CD8-positive, alpha-beta memory T cell (primary cell): ENCODE results near the gene GSDMA. TPM values are rescaled to one million over a fixed set of nuclear protein-coding genes. Genes with fewer than 3 reads are reported as not detected.
A peak's percentile ranks its signal among the peaks of the same experiment; 100 is the strongest.

ENCODE experiments used
- CTCF ChIA-PET: fragments of 350-600 bp; sonication (Branson Sonifier 250); formaldehyde crosslinking; loops from one replicate; lab custom pipeline; 2021; ENCODE audit warnings: antibody characterized with exemption; lab: Charles Lee
- POLR2A ChIA-PET: fragments of 350-600 bp; sonication (Branson Sonifier 250); formaldehyde crosslinking; loops from one replicate; lab custom pipeline; 2021; ENCODE audit warnings: antibody characterized with exemption; lab: Charles Lee
- DNase-seq, 5 donors: peaks; one replicate each; pipeline versions ENCODE4 v3.0.0 to v3.0.0-alpha.2; 2020 to 2022; ENCODE audit warnings: mixed read lengths in 1 of 5
- H3K27ac ChIP-seq: one replicate; pipeline ENCODE4 v1.7.0; 2013; ENCODE audit warnings: low read depth, mild to moderate bottlenecking, low read length, moderate library complexity
- H3K27me3 ChIP-seq: 2 replicates; pipeline ENCODE4 v1.7.0; 2013; ENCODE audit warnings: low read length, mild to moderate bottlenecking; ENCODE audit not compliant: insufficient read depth, poor library complexity, severe bottlenecking
- H3K36me3 ChIP-seq: 2 replicates; pipeline ENCODE4 v1.7.0; 2013; ENCODE audit warnings: mild to moderate bottlenecking, low read length, moderate library complexity; ENCODE audit not compliant: insufficient read depth
- H3K4me1 ChIP-seq: 2 replicates; pipeline ENCODE4 v1.7.0; 2013; ENCODE audit warnings: mild to moderate bottlenecking, low read length, moderate library complexity; ENCODE audit not compliant: insufficient read depth
- H3K4me3 ChIP-seq: 2 replicates; pipeline ENCODE4 v1.7.0; 2013; ENCODE audit warnings: mild to moderate bottlenecking, low read length
- H3K9me3 ChIP-seq: 2 replicates; pipeline ENCODE4 v1.7.0; 2013; ENCODE audit warnings: mild to moderate bottlenecking, low read length
- H3K27ac Mint-ChIP-seq, 8 donors: one replicate each; pipeline ENCODE4 v1.8.0; 2020 to 2021; ENCODE audit warnings: mixed read lengths in 8 of 8, mild to moderate bottlenecking in 6 of 8, inconsistent platforms in 3 of 8, moderate library complexity in 3 of 8
- H3K27me3 Mint-ChIP-seq, 2 donors: one replicate each; pipeline ENCODE4 v1.8.0; 2020 to 2021; ENCODE audit warnings: mixed read lengths in 2 of 2, mild to moderate bottlenecking in 1 of 2, moderate library complexity in 1 of 2
- H3K36me3 Mint-ChIP-seq, 3 donors: one replicate each; pipeline ENCODE4 v1.8.0; 2020 to 2021; ENCODE audit warnings: mixed read lengths in 3 of 3, inconsistent platforms in 1 of 3, mild to moderate bottlenecking in 1 of 3
- H3K4me1 Mint-ChIP-seq, 3 donors: one replicate each; pipeline ENCODE4 v1.8.0; 2020 to 2021; ENCODE audit warnings: mixed read lengths in 3 of 3, inconsistent platforms in 1 of 3, mild to moderate bottlenecking in 1 of 3
- H3K4me3 Mint-ChIP-seq, 7 donors: one replicate each; pipeline ENCODE4 v1.8.0; 2020 to 2021; ENCODE audit warnings: mixed read lengths in 7 of 7, mild to moderate bottlenecking in 6 of 7, moderate library complexity in 4 of 7, inconsistent platforms in 2 of 7
- H3K9me3 Mint-ChIP-seq, 5 donors: one replicate each; pipeline ENCODE4 v1.8.0; 2020 to 2022; ENCODE audit warnings: mixed read lengths in 5 of 5, mild to moderate bottlenecking in 3 of 5, moderate library complexity in 2 of 5, inconsistent platforms in 1 of 5
- polyA plus RNA-seq: library from polyadenylated mRNA; unstranded; fragments of 300-500 nt; fragmentation: Illumina TruSeq; gene quantifications from one replicate; pipeline ENCODE4 v1.2.3, GENCODE V29; 2021
- total RNA-seq, 2 experiments: library from RNA; stranded (reverse); gene quantifications; one replicate each; pipeline ENCODE4 v1.2.3, GENCODE V29; 2021

GSDMA gene
- total and polyA plus RNA-seq, 3 experiments from 2014 or later = 0.14 TPM; not detected in 2

DNA sequence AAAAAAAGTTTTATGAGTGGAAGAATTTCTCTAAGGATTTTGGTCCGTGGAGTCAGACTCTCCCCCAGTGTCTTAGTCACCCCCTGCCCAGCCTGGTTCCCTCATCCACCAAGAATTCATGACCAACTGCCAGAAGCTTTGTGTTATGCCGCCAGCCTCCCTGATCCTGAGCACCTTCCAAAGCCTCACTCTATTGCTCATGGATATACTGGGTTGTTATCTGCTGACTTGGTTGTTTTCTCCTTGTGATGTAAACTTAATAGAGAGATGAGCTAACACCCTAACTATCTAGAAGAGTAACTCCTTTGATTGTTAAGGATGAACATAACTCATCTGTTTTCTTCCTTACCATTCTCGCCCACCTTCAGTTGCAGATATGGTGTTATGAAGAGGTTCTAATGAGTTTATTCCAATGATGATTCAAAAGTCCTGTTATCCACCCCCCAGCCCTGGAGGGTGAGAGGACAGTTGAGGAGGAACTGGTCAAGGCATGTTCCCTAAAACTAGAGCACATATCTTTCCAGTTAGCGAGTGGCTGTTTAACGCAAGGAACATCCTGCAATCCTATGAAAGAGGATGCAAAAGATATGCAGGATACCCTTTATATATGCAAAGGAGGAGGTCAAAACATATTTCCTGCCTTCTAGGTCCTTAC, 16.3 kb downstream of the GSDMA start:
- ChIA-PET CTCF (interaction anchor here (1.6 to 3.2 kb wide), 6 partner anchors 10 to 357 kb away, joined by 5 to 54 read pairs (median 8); no protein-coding TSS in a partner anchor), POLR2A (interaction anchor here (1.9 kb wide), 1 partner anchor 20 kb away, joined by 7 read pairs; no protein-coding TSS in a partner anchor)
- Mint-ChIP-seq H3K27me3 (peaks cover 8 to 11% of the 10 kb centered on the region in 2 donors), H3K36me3 (peaks cover 0 to 22% (median 0%) of the 10 kb centered on the region in 3 donors), H3K4me3 (peak overlapping the region in 4 of 7 donors; percentile 28 to 96 (median 82)), H3K9me3 (no peaks in the 10 kb centered on the region), H3K27ac (peak overlapping the region in 3 of 8 donors; percentile 38 to 90 (median 60)), H3K4me1 (peaks cover 31 to 42% (median 41%) of the 10 kb centered on the region in 3 donors)
- Histone ChIP-seq H3K9me3 (no peaks in the 10 kb centered on the region), H3K36me3 (peaks cover under 1% of the 10 kb centered on the region), H3K4me3 (no peak overlapping the region), H3K27me3 (no peaks in the 10 kb centered on the region), H3K27ac (no peak overlapping the region), H3K4me1 (peaks cover 28% of the 10 kb centered on the region)
- no peak for DNase-seq

DNA sequence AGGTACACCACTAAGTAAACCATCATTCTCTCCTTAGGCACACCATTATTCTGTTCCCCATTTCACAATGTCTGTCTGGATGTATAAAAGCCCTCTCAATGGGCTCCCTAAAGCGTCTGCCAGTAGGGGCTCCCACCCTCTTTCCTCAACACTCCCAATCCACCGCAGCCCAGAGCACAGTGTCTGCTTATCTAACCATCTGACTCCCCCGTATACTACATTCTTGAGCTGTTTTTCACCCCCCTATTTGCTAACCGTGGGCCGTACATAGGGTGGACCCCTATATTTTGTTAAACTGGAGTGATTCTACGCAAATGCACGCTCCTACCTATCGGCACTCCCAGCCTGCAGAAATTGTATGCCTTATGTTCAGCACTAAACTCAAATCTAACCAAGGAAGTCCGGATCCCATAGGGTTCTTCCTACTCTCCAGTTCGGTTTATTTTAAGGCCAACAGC, 17.1 kb downstream of the GSDMA start:
- no peaks in the 10 kb centered on the region for H3K9me3 ChIP-seq
- peak overlapping the region; percentile 86 for H3K4me3 ChIP-seq
- POLR2A ChIA-PET = interaction anchor here (0.6 to 1.9 kb wide), 13 partner anchors 21 to 518 kb away, joined by 3 to 17 read pairs (median 4); partner anchors contain the start of genes CASC3, CDK12, LRRC3C and ORMDL3
- peaks cover 8% of the 10 kb centered on the region for H3K36me3 ChIP-seq
- H3K27me3 ChIP-seq = no peaks in the 10 kb centered on the region
- DNase-seq = peak in 2 of 5 donors; percentile 19 to 50
- peak overlapping the region; percentile 85 for H3K27ac ChIP-seq
- Mint-ChIP-seq H3K36me3 (peaks cover 0 to 29% (median 0%) of the 10 kb centered on the region in 3 donors), H3K9me3 (no peaks in the 10 kb centered on the region), H3K4me1 (peaks cover 34 to 46% (median 45%) of the 10 kb centered on the region in 3 donors), H3K4me3 (peak overlapping the region; percentile 89 to 96 (median 95)), H3K27me3 (peaks cover 8% of the 10 kb centered on the region in 2 donors), H3K27ac (peak overlapping the region; percentile 90 to 98 (median 95))
- H3K4me1 ChIP-seq = peaks cover 28% of the 10 kb centered on the region
- CTCF ChIA-PET = interaction anchor here (0.9 to 3.2 kb wide), 22 partner anchors 11 to 359 kb away, joined by 3 to 54 read pairs (median 4); partner anchors contain the start of genes NR1D1 and ZPBP2

DNA sequence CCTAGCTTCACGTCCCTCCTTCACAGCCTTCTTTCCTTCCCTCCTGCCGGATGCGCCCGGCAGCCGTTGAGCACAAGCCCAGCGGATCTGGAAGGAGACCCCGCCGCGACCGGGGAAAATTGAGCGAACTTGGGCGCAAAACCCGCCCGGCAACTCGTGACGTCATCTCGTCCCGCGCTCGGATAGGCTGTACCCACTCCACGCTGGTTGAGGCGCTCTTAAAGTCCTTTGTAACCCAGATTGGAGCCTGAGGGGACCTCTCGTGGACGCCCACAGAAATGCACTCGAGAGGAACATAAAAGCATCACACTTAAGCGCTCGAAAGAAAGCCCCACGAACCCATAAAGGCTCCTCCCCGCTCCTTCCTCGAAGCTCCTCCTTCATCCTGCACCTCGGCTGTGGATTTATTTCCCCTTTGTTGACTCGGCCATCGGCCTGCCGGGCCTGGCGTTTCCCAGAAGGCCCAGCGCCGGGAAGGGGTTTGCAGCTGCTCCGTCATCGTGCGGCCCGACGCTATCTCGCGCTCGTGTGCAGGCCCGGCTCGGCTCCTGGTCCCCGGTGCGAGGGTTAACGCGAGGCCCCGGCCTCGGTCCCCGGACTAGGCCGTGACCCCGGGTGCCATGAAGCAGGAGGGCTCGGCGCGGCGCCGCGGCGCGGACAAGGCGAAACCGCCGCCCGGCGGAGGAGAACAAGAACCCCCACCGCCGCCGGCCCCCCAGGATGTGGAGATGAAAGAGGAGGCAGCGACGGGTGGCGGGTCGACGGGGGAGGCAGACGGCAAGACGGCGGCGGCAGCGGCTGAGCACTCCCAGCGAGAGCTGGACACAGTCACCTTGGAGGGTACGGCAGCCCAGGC, 17.8 kb downstream of the GSDMA start, which contains the start of gene PSMD3:
Gene PSMD3, plus strand, starts transcription at position 457 of the 856 bp plus-strand sequence. Its CDS starts 164 bp downstream, at position 621.
- peaks cover 28% of the 10 kb centered on the region for H3K4me1 ChIP-seq
- peak; percentile 95 to 99 (median 99) for DNase-seq
- peak within 1 kb of the TSS; percentile 85 for H3K27ac ChIP-seq
- peak within 1 kb of the TSS; percentile 89 to 96 (median 95) for H3K4me3 Mint-ChIP-seq
- no peaks in the 10 kb centered on the region for H3K9me3 ChIP-seq
- H3K9me3 Mint-ChIP-seq = no peaks in the 10 kb centered on the region
- ChIA-PET CTCF (interaction anchor here (0.6 to 3.2 kb wide), 33 partner anchors 10 to 362 kb away, joined by 3 to 54 read pairs (median 3); partner anchors contain the start of genes LRRC3C, MIEN1, NR1D1 and ORMDL3), POLR2A (interaction anchor here (0.6 to 1.9 kb wide), 15 partner anchors 22 to 1467 kb away, joined by 3 to 17 read pairs (median 4); partner anchors contain the start of genes CASC3, CDK12, LRRC3C and ORMDL3)
- H3K4me3 ChIP-seq = peak within 1 kb of the TSS; percentile 86
- no peaks in the 10 kb centered on the region for H3K27me3 ChIP-seq
- H3K4me1 Mint-ChIP-seq = peaks cover 36 to 51% (median 49%) of the 10 kb centered on the region in 3 donors
- peak within 1 kb of the TSS; percentile 90 to 98 (median 95) for H3K27ac Mint-ChIP-seq
- peaks cover 14% of the 10 kb centered on the region for H3K36me3 ChIP-seq
- H3K27me3 Mint-ChIP-seq = peaks cover 5 to 8% of the 10 kb centered on the region in 2 donors
- peaks cover 4 to 36% (median 5%) of the 10 kb centered on the region in 3 donors for H3K36me3 Mint-ChIP-seq

DNA sequence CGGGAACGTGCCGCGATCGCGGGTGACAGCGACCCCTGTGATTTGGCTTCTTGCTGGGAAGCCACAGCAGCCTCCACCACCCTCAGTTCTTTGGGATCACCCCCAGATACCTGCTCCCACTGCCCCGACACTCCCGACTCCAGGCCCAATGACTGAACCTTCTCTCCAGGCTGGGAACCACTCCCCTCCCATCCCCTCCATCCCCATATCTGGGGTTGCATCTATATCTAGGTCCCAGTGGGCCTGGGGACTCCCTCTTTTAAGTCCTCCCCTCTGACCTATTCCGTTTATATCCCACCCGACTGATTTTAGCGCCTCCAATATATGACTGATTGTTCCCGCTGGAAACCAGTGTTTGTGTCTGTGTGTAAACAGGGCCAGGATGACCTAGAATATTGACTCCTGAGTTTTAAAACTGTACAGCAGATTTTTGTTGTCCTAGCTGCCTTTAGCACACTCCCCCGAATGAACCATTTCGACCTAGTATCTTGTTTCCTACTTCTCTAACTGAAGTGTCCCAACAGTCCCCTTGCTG, 18.5 kb downstream of the GSDMA start:
- Mint-ChIP-seq H3K9me3 (no peaks in the 10 kb centered on the region), H3K27me3 (peaks cover 4 to 8% of the 10 kb centered on the region in 2 donors), H3K4me1 (peaks cover 36 to 53% (median 52%) of the 10 kb centered on the region in 3 donors), H3K36me3 (peaks cover 5 to 43% (median 8%) of the 10 kb centered on the region in 3 donors), H3K27ac (peak overlapping the region; percentile 90 to 98 (median 95)), H3K4me3 (peak overlapping the region; percentile 89 to 96 (median 95))
- Histone ChIP-seq H3K4me1 (peaks cover 28% of the 10 kb centered on the region), H3K36me3 (peaks cover 21% of the 10 kb centered on the region), H3K27me3 (no peaks in the 10 kb centered on the region), H3K4me3 (peak overlapping the region; percentile 64), H3K9me3 (no peaks in the 10 kb centered on the region), H3K27ac (peak overlapping the region; percentile 85)
- DNase-seq = no peak
- ChIA-PET POLR2A (interaction anchor here (0.6 to 1.9 kb wide), 13 partner anchors 22 to 1467 kb away, joined by 3 to 17 read pairs (median 4); partner anchors contain the start of genes CDK12, LRRC3C and ORMDL3), CTCF (interaction anchor here (0.6 to 3.2 kb wide), 31 partner anchors 9 to 362 kb away, joined by 3 to 54 read pairs (median 3); partner anchors contain the start of genes LRRC3C, MIEN1, NR1D1 and ORMDL3)

DNA sequence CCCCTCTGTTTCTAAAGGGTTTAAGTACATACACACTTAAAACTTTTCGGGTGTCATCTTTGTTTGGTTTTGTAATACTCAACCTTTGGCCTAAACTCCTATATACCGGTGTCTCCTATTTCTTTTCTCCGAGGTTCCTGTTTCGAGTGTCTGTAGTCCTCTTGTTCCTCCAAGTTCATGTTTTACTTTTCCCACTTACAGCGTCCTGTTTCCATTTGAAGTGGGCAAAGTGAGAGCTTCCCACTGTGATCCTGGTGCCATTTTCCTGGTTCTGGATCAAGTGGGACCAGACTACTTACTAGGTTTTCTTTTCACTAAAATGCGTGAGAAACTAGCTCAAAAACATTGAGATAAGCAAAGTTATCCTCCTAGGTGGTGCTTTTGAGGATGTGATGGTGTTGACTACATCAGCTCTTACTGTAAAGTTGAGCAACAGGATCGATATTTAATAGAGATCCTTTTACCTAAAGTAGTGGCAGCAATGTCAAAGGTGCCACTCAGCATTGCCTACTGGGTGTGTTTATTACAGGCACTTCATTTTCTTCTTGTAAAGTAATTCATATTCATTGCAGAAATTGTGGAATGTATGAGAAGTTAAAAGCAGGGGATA, 19.1 kb downstream of the GSDMA start:
- H3K4me1 Mint-ChIP-seq = peaks cover 36 to 56% (median 55%) of the 10 kb centered on the region in 3 donors
- H3K9me3 Mint-ChIP-seq = no peaks in the 10 kb centered on the region

DNA sequence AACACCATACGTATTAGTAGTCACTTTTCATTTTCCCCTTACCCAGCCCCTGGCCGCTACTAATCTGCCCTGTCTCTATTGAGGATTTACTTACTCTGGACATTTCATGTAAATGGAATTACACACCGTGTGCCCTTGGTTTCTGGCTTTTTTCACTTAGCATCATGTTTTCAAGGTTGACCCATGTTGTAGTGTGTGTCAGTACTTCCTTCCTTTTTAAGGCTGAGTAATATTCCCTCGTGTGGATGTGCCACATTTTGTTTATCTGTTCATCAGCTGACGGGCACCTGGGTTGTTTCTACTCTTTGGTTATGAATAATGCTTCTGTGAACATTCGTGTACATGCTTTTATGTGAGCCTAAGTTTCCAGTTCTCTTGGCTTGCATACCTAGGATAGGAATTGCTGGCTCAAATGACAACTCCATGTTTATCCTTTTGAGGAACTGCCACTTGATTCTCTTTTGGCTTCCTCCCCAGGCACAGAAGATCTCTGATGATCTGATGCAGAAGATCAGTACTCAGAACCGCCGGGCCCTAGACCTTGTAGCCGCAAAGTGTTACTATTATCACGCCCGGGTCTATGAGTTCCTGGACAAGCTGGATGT, 25.5 kb downstream of the GSDMA start:
- Histone ChIP-seq H3K4me3 (no peak overlapping the region), H3K27me3 (no peaks in the 10 kb centered on the region), H3K27ac (no peak overlapping the region), H3K9me3 (no peaks in the 10 kb centered on the region), H3K4me1 (no peaks in the 10 kb centered on the region), H3K36me3 (peaks cover 91% of the 10 kb centered on the region)
- peaks cover 10 to 22% (median 20%) of the 10 kb centered on the region in 3 donors for H3K4me1 Mint-ChIP-seq
- H3K36me3 Mint-ChIP-seq = peaks cover 20 to 96% (median 44%) of the 10 kb centered on the region in 3 donors
- H3K27me3 Mint-ChIP-seq = no peaks in the 10 kb centered on the region
- CTCF ChIA-PET = interaction anchor here (1.6 kb wide), 1 partner anchor 25 kb away, joined by 5 read pairs; no protein-coding TSS in a partner anchor
- POLR2A ChIA-PET = no interaction called here
- no peak overlapping the region for H3K4me3 Mint-ChIP-seq
- no peaks in the 10 kb centered on the region for H3K9me3 Mint-ChIP-seq
- H3K27ac Mint-ChIP-seq = no peak overlapping the region
- DNase-seq = no peak

More for the DNA sequence above, 19.1 kb downstream of the GSDMA start:
- no peaks in the 10 kb centered on the region for H3K9me3 ChIP-seq
- peak overlapping the region; percentile 89 to 96 (median 95) for H3K4me3 Mint-ChIP-seq
- peaks cover 27% of the 10 kb centered on the region for H3K36me3 ChIP-seq
- H3K36me3 Mint-ChIP-seq = peaks cover 5 to 49% (median 12%) of the 10 kb centered on the region in 3 donors
- DNase-seq = no peak
- peak overlapping the region; percentile 85 for H3K27ac ChIP-seq
- peak overlapping the region; percentile 90 to 98 (median 95) for H3K27ac Mint-ChIP-seq
- no peaks in the 10 kb centered on the region for H3K27me3 ChIP-seq
- H3K4me3 ChIP-seq = peak overlapping the region; percentile 64
- peaks cover 28% of the 10 kb centered on the region for H3K4me1 ChIP-seq
- POLR2A ChIA-PET = interaction anchor here (0.6 kb wide), 1 partner anchor 93 kb away, joined by 4 read pairs; no protein-coding TSS in a partner anchor
- peaks cover 4 to 5% of the 10 kb centered on the region in 2 donors for H3K27me3 Mint-ChIP-seq
- CTCF ChIA-PET = interaction anchor here (1.7 kb wide), 1 partner anchor 45 kb away, joined by 4 read pairs; no protein-coding TSS in a partner anchor
